SKM-1 (cell line): ENCODE data around the gene NME8.
"Not testable (repeated sequence)": the region's sequence is repeated elsewhere in the genome, so short reads cannot be mapped to it uniquely, and the experiment has no call there.

ENCODE experiments used
- DNase-seq: peaks from one replicate; lab custom pipeline; 2025; ENCODE audit not compliant: unreplicated experiment; lab: John Stamatoyannopoulos, UW

NME8 gene, protein sequence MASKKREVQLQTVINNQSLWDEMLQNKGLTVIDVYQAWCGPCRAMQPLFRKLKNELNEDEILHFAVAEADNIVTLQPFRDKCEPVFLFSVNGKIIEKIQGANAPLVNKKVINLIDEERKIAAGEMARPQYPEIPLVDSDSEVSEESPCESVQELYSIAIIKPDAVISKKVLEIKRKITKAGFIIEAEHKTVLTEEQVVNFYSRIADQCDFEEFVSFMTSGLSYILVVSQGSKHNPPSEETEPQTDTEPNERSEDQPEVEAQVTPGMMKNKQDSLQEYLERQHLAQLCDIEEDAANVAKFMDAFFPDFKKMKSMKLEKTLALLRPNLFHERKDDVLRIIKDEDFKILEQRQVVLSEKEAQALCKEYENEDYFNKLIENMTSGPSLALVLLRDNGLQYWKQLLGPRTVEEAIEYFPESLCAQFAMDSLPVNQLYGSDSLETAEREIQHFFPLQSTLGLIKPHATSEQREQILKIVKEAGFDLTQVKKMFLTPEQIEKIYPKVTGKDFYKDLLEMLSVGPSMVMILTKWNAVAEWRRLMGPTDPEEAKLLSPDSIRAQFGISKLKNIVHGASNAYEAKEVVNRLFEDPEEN

DNA sequence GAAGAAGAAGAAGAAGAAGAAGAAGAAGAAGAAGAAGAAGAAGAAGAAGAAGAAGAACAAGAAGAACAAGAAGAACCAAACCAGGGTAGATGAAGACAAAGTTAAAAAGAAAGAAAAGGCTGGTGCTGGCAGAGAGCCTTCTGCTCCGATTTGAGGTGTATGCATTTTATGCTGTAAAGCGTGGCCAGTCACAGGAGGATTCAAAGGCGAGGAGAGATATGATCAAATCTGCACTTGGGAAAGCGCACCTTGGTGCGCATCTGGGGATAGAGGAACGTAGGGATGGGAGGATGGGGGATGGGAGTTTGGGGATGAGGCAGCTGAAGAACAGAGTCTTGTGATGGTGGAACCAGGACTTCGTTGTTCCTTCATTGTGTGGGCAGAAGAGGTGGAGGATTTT lies at the start of gene NME8:
NME8 (plus strand) TSS at position 301 of the 400 bp plus-strand sequence. CDS start 1,670 bp downstream, outside the sequence.
- no peak for DNase-seq

DNA sequence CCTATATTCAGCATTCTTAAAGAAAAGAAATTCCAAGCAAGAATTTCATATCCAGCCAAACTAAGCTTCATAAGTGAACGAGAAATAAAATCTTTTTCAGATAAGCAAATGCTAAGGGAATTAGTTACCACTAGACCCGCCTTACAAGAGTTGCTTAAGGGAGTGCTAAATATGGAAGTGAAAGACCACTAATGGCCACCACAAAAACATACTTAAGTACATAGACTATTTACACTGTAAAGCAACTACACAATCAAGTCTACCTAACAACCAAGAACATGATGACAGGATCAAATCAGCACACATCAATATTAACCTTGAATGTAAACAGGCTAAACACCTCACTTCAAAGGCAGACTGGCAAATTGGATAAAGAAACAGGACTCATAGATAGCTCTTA lies 42.2 kb upstream of the NME8 start:
- DNase-seq, result no peak

DNA sequence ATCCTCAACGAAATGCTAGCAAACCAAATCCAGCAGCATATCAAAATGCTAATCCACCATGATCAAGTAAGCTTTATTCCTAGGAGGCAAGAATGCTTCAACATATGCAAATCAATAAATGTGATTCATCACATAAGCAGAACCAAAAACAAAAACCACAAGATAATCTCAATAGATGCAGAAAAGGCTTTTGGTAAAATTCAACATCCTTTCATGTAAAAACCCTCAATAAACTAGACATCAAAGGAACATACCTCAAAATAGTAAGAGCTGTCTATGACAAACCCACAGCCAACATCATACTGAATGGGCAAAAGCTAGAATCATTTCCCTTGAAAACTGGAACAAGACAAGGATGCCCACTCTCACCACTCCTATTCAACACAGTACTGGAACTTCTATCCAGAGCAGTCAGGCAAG lies 36.2 kb upstream of the NME8 start:
- DNase-seq, result not testable (repeated sequence)

DNA sequence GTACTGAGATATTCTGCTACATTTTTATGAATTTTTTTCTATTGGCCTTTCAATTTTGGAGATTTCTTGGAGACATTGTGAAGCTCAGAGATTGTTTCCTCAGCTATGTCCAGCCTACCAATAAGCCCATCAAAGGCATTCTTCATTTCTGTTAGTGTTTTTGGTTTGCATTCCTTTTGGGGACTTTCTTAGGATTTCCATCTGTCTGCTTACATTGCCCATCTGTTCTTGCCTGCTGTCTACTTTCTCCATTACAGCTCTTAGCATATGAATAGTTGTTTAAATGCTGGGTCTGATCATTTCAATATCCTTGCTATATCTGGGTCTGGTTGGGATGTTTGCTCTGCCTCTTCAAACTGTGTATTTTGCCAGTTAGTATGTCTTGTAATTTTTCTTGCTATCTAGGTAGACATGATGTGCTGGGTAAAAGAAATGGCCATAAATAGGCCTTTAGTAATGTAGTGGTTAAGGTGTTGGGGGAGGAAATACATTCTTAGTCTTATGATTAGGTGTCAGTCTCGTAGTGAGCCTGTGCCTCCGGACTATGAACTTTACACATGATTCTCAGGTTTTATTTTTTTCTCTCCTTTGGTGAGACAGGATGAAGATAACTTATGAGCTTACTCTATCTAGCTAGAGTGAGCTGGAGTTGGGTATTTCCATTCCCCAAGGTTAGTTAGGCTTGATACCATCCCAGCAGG lies 32.6 kb upstream of the NME8 start:
- DNase-seq, result no peak

DNA sequence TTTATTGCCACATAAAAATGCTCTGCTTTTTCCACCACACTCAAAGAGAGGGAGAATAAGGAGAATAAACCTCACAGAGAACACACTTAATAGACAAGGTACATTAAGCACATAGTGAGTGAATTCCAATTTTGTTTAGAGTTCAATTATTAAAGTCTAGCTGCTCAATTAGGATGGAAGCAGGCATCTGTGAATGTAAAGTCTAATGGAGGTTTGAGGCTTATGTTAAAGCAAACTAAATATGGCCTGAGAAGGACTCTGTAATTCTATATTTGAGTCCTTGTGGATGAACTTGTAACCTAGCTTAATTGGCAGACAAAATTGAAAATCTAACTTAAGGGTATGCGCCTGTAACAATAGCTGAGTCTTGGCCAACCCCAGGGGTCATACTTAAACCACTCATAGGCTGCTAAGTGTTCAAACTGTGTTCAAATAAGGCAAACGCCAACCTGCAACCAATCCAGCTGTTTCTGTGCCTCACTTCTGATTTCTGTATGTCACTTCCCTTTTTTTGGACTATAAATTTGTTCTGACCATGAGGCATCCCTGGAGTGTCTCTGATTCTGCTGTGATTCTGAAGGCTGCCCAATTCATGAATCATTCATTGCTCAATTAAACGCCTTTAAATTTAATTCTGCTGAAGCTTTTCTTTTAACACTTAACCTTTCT lies 31.3 kb upstream of the NME8 start:
- DNase-seq, result no peak

DNA sequence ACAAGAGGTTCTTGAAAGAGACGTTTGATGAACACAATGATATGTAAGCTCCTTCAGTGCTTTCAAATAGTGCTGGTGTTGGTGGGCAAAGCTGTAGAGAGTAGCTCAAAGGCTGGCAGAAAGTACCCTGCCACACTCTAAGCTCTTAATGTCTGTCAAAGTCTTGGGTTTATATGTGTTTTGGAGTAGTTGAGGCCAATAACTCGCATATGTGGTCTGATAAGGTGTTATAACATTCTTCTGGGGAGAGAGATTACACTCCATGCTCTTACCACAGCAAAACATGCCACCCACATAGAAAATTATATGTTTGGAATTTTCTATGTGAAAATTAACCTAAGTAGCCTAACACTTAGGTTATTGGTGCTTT lies 30.8 kb upstream of the NME8 start:
- DNase-seq, result no peak

DNA sequence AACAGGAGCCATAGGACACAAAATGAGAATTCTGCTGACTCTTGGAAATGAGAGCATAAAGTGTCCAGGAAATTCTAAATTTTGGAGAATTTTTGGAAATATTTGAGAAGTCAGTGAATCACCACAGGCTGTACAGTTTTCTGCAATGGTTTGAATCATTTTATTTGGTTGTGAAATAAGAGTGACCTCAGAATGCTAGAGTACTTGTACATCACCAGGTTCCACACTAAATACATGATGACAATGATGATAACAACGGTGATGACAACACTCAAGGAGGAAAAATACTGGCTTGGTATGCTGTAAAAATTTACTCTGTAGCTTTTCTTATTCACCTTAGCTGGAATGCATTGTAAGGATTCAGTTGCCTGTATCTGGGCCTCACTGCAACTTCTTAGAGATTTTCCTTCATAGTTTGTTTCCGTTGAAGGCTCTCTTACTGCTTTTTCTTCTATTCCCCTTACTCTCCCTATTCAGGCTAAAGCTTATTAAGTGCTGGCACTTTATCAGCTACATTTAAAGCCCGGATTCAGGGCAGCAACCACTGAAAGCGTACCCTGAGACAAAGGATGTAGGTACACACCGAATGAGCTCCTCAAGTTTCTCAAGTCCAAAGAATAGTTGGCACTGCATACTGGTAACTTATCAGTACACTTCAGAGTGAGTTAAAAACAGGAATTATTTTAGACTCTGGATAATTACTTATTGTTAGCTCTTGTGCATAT lies 30.2 kb upstream of the NME8 start:
- DNase-seq, result no peak

DNA sequence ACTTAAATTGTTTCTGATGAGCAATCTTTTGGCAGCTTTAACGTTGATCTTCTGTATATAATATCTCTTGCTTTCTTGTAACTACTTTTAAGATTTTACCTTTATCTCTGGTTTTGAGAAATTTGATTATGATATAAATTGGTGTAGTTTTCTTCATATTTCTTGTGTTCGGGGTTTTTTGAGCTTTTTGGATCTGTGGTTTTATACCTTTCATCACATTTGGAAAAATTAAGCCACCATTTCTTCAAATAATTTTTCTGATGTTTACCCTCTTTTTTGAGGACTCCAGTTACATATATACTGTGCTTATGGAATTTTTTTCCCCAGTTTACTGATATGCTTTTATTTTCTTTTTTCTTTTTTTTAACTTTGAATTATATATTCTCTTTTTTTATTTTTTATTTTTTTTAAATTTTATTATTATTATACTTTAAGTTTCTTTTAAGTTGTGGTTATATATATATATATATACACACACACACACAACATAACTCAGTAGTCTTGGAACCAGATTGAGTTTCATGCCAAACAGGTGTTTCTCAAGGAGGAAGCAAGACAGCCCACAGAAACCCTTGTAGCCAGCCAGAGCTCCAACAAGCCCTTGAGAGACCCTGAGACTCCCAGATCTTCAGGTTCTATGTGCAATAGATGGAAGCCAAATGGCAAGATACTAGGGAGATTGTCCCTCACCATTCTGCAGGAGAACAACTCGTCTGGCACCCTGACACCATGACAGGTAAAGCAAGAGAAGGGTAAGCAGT lies 27.5 kb upstream of the NME8 start:
- DNase-seq, result no peak

DNA sequence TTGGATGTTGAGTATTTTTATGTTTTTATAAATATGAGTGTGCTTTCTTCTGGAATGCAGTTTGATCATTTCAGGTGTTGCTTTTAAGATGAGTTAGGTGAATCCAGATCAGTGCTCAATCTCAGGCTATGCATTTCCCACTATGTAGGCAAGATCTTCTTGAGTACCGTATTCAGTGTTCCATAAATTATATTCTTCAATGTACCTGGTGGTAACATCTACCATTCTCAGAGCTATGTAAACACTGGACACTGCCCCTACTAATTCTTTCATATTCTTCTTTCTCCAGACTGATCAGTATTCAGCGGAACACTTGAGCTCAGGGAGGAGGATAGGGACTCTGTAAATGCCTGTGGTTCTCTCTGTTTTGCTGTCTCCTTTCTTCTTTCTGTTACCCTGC lies 25.5 kb upstream of the NME8 start:
- DNase-seq, result no peak

DNA sequence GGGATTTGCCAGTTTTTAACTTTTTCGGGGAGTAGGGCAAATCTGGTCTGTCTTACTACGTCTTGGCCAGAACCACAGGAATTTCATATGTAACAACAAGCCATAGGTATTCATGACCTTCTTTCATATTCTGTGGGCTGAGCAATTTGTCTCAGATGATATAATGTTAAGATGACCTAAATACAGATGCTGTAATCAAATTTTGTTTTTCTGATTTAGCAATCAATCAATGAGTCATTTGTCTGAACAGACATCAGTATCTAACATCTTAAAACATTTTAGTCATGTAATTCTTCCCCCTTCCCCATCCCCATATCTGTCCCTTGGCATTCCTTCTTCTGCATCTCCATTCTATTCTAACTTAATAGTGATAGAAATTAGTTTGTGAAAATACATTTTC lies 24.8 kb upstream of the NME8 start:
- DNase-seq, result no peak

DNA sequence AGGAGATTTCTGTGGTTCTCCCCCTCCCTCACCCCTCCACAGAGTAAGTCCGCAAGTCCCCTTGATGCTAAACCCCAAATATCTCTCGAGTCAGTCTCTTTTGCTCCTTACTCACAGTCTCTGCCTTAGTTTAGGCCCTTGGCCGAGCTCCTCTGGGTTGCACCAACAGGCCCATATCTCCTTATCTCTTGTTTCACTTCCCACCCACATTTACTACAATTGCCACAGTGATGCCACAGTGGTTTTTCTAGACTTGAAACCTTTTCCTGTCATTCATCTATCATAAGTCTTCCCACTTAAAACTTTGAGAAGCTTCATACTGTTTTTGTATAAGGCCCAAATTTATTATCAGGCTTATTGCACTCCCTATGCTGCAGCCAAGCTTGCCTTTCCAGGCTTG lies 23.4 kb upstream of the NME8 start:
- no peak for DNase-seq

DNA sequence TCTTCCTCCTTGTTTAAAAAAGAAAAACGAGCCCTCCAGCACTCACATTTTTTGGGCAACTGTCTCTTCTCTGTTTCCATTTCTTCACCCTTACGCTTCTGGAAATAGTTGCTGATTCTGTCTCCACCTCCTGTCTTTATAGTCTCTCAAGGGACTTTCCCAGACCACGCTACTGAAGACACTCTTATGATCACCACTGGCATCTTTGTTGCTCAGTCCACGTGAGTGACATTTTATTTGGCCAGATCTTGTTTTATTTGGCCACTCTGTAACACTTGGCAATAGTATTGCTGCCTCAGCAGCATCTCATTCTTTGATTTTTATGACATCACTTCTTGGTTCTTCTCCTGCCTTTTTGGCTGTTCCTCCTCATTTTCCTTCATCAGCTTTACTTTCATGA lies 21.6 kb upstream of the NME8 start:
- DNase-seq, result no peak

DNA sequence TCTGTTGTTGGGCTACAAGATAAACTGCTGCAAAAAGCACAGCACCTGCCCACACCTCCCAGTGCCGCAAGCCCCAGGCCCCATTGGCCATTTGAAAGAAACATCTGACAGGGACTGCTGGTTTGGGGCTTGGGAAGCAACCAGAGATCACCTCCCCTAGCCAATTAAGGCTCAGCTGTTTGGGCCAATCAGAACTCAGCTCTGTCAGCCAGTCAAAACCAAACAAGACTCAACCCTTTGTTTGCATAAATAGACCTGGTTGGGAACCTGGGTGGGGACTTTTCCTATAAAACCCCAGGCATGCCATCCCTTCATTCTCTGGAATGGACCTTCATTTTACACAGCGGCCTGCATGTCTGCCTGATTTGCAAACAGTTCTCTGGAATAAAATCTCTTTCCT lies 17.2 kb upstream of the NME8 start:
- no peak for DNase-seq

DNA sequence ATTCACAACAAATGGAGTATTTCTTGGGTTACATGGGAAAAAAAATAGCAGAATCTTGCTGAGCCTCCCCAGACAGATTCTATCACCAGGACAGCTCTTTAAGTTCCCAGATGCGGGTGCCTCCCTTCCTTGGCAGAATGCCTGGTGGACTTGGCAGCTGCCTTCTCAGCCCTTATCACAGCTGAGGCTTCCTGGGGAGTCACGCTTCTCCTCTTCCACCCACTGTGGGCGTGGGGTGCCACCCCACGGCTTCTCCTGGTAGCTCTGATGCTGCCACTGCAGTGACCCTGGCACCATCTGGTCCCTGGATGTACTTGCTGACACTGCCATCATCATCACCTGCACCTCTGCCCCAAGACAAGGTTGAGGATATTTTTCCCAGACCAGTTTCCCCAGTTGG lies 16.2 kb upstream of the NME8 start:
- no peak for DNase-seq

DNA sequence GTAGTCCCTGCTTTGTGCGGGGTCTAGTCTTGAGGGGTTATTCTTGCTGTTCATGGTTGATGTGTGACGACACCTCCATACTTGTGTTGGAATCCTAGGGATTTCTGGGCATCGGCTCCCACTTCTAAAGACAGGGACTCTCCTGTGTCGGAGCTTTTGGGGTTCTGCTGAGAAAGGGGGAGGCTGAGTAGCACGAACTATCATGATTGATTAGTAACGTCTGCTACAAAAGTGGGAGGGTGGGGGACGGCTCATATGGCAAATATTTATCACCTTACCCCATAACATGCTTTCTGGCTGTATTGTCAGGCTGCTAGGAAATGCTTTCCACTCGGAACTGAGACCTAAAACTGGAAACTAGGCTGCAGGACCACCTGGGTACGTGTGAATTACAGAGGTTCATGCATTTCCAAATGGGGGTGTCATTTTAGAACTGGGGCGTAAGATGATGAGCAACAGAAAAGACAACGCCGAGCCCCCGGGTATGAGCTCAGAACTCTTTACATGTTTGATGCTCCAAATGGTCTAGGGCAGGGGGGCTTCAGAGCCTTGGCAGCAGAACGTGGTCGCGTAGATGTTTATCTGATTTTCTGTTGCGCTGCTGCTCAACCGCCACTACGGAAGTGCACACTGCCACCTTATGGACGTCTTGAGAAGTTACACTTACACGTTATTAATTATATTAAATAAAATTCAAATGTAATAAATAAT lies 15.1 kb upstream of the NME8 start:
- DNase-seq, result peak; percentile 10

DNA sequence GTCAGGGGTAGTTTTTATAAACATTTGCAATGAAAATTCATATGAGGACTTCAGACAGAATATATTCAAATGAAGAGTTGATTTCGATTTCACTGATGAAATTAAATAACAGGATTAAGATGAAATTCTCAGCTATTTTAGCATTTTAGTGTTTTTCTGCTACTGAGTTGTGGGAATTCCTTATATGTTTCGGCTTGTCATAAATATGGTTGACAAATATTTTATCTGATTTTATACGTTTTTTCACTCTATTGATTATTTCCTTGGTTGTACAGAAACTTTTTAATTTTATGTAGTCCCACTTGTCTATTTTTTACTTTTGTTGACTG lies 14.6 kb upstream of the NME8 start:
- DNase-seq, result no peak

DNA sequence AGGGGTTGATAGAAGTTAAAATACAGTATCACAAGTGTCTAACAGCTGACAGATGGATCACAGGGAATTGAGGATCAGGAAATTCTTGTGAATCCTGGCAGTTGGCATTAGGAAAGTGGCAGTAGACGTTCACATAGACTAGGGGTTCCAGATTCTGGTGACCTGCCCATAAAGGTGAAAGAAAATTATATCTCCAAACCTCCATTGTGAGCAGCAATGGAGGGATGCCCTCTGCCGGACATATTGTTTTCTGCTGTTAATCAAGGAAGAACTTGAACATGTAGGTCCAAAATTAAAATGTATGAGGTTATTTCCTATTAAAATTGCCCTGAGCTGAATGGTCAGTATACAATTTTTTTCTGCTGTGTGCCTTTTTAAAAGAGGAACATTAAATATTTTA lies 5.1 kb downstream of the NME8 start:
- peak; percentile 7 for DNase-seq

DNA sequence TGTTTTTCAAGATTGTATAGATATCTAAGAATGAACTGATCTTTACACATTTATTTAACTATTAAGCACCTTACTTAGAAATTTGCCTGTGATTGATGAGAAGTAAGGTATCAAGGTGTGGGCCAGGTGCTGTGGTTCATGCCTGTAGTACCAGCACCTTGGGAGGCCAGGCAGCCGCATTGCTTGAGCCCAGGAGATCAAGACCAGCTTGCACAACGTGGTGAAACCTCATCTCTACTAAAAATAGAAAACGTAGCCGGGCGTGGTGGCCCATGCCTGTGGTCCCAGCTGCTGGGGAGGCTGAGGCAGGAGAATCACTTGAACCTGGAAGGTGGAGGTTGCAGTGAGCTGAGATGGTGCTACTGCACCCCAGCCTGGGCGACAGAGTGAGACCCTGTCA lies 33.7 kb downstream of the NME8 start:
- no peak for DNase-seq

DNA sequence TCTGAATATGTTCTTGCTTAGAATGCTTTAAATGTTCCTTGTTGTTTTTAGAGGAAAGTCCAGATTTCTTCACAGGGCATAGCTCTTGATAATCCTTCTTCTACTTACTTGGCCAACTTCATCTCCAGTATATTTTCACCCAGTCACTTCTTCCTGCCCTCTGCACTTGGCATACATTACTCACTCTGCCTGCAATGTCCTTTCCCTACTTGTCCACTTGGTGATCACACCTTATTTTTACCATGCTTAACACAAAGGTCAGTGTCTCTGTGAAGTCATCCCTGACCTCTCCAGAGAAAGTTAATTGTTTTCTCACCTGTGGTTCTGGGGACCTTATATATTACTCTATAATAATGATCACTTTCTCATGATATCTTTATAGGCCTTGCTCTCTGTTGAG lies 45.0 kb downstream of the NME8 start:
- DNase-seq, result no peak

DNA sequence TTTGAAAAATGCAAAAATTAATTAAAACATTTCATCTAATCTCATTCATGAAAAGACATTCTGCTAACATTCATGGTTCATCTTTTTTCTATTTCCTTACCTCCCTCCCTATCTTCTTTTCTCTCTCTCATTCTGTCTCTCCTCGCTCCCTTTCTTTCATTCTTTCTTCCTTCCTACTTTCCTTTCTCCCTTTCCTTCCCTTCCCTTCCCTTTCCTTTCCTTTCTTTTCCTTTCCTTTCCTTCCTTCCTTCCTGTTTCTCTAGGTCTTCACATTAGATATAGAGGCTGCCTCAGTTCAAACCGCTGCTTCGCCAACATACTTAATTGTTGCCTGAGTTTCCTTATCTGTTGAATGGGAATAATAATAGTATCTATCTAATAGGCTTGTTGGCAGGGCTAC lies 46.3 kb downstream of the NME8 start:
- DNase-seq, result no peak
